Endothelial cell of umbilical vein (primary cell): ENCODE data around the gene PTGES2. TPM values are rescaled to one million over a fixed set of nuclear protein-coding genes. Genes with fewer than 3 reads are reported as not detected.

Source experiments
- BruUV-seq: library from RNA; stranded (reverse); fragments of 400-500 nt; replicated peaks from 2 replicates; lab custom pipeline; 2021; lab: Mats Ljungman, UMichigan
- CTCF ChIA-PET: fragments of 300-600, 350-600 bp; sonication (Branson Sonifier 250); formaldehyde crosslinking; loops from one replicate; lab custom pipeline; 2021; ENCODE audit warnings: antibody characterized with exemption, inconsistent platforms; lab: Charles Lee
- POLR2A ChIA-PET: fragments of 300-600, 350-600 bp; sonication (Branson Sonifier 250); formaldehyde crosslinking; loops from one replicate; lab custom pipeline; 2021; ENCODE audit warnings: antibody characterized with exemption, inconsistent platforms; lab: Charles Lee
- DNase-seq: peaks from one replicate; pipeline ENCODE4 v3.0.0-alpha.2; 2011; ENCODE audit warnings: low read depth, low spot score
- FAIRE-seq: peaks from 2 replicates; lab custom pipeline; 2011; peaks lifted over from hg19 to GRCh38; lab: Jason Lieb, UNC
- H2AFZ ChIP-seq: 2 replicates; pipeline ENCODE4 v1.6.0; 2012; ENCODE audit warnings: low read depth, low read length, control low read depth, inconsistent platforms
- H3K27ac ChIP-seq: 2 replicates; pipeline ENCODE4 v1.5.1; 2011; ENCODE audit warnings: low read depth, mild to moderate bottlenecking, control low read depth, low read length, moderate library complexity; ENCODE audit not compliant: insufficient read depth
- H3K27me3 ChIP-seq, 2 experiments: 2 replicates each; pipeline versions ENCODE4 v1.6.0 to v1.6.1; 2011; ENCODE audit warnings: low read length in 2 of 2, mixed read lengths in 1 of 2; ENCODE audit not compliant: control insufficient read depth in 2 of 2, insufficient read depth in 2 of 2
- H3K36me3 ChIP-seq, 2 experiments: 2 replicates in 1 of 2; 3 replicates in 1 of 2; pipeline ENCODE4 v1.5.1; 2011; ENCODE audit warnings: low read length in 2 of 2, mild to moderate bottlenecking in 1 of 2, moderate library complexity in 1 of 2; ENCODE audit not compliant: control insufficient read depth in 2 of 2, insufficient read depth in 2 of 2; ENCODE audit errors: extremely low read depth in 1 of 2
- H3K4me1 ChIP-seq: 3 replicates; pipeline ENCODE4 v1.5.1; 2011; ENCODE audit warnings: mild to moderate bottlenecking, low read length; ENCODE audit not compliant: control insufficient read depth, insufficient read depth; ENCODE audit errors: extremely low read depth
- H3K4me2 ChIP-seq: 2 replicates; pipeline ENCODE4 v1.6.1; 2011; ENCODE audit warnings: low read length, control low read depth, mixed read lengths; ENCODE audit not compliant: insufficient read depth
- H3K4me3 ChIP-seq, 3 experiments: fragments of 200-600 bp in 1 of 3; sonication (generic), shearing (Covaris generic) in 1 of 3; replicated peaks in 1 of 3; 2 replicates each; pipeline ENCODE4 v1.5.1; 2011 to 2016; ENCODE audit warnings: control low read depth in 3 of 3, low read length in 3 of 3, mild to moderate bottlenecking in 2 of 3, inconsistent platforms in 1 of 3, low read depth in 1 of 3, moderate library complexity in 1 of 3; ENCODE audit not compliant: insufficient read depth in 1 of 3
- H3K79me2 ChIP-seq: 2 replicates; pipeline ENCODE4 v1.6.0; 2012; ENCODE audit warnings: low read length, inconsistent platforms; ENCODE audit not compliant: control insufficient read depth, insufficient read depth
- H3K9ac ChIP-seq: replicated peaks from 2 replicates; pipeline ENCODE3; 2011; ENCODE audit warnings: low read length, control low read depth; ENCODE audit not compliant: insufficient read depth; ENCODE audit errors: extremely low read depth
- H3K9me1 ChIP-seq: replicated peaks from 3 replicates; pipeline ENCODE4 v1.6.0; 2011; ENCODE audit warnings: mild to moderate bottlenecking, low read length; ENCODE audit not compliant: control insufficient read depth, insufficient read depth; ENCODE audit errors: extremely low read depth
- H3K9me3 ChIP-seq: replicated peaks from 2 replicates; pipeline ENCODE4 v1.5.1; 2012; ENCODE audit warnings: low read length, inconsistent platforms; ENCODE audit not compliant: control insufficient read depth, insufficient read depth
- H4K20me1 ChIP-seq: replicated peaks from 2 replicates; pipeline ENCODE3; 2011; ENCODE audit warnings: mild to moderate bottlenecking, low read length; ENCODE audit not compliant: control insufficient read depth, insufficient read depth; ENCODE audit errors: extremely low read depth
- EZH2 ChIP-seq: IDR thresholded peaks from 2 replicates; pipeline ENCODE4 v1.6.1; 2012; ENCODE audit warnings: borderline replicate concordance, low read depth, mild to moderate bottlenecking, moderate library complexity, low read length, inconsistent platforms; ENCODE audit not compliant: severe bottlenecking
- FOS ChIP-seq: IDR thresholded peaks from 2 replicates; pipeline ENCODE4 v1.6.1; 2011; ENCODE audit warnings: mild to moderate bottlenecking, low read length, moderate library complexity, borderline replicate concordance; ENCODE audit not compliant: insufficient read depth
- JUN ChIP-seq: IDR thresholded peaks from 2 replicates; pipeline ENCODE4 v1.6.1; 2011; ENCODE audit warnings: borderline replicate concordance, low read depth; ENCODE audit not compliant: insufficient read length, insufficient read depth
- MYC ChIP-seq: IDR thresholded peaks from one replicate; pipeline ENCODE4 v1.6.1; 2011; ENCODE audit warnings: mild to moderate bottlenecking, low read depth, low read length
- POLR2A ChIP-seq: IDR thresholded peaks from 2 replicates; pipeline ENCODE4 v1.6.1; 2012; ENCODE audit warnings: low read depth, mild to moderate bottlenecking, control low read depth, low read length
- POLR2AphosphoS5 ChIP-seq: IDR thresholded peaks from 2 replicates; pipeline ENCODE4 v1.6.1; 2012; ENCODE audit warnings: low read depth, mild to moderate bottlenecking, control low read depth, low read length, moderate library complexity; ENCODE audit not compliant: insufficient read depth
- dilution Hi-C: fragments of 300-500 bp; cut with MboI; formaldehyde crosslinking; loops from one replicate; pipeline ENCODE4 v1.15.0; 2019; ENCODE audit warnings: low sequenced_read_pairs; ENCODE audit not compliant: extremely low pct_ligation_motif_present
- intact Hi-C: fragments of 100-400 bp; cut with micrococcal nuclease; formaldehyde crosslinking; loops from one replicate; pipeline ENCODE4 v1.10.0; 2022
- polyA plus RNA-seq, 4 experiments: library from polyadenylated mRNA; depleted of rRNA in 3 of 4; stranded (reverse) in 3 of 4; unstranded in 1 of 4; fragments of >200 nt; gene quantifications; 2 replicates each; pipeline versions ENCODE4 v1.2.1 to v1.2.3, GENCODE V29; 2011 to 2012; ENCODE audit warnings: missing spikeins in 1 of 4
- total RNA-seq: library from RNA; stranded (reverse); gene quantifications from 2 replicates; pipeline ENCODE4 v1.2.3, GENCODE V29; 2021
- TF ChIP-seq, protein P1 (sequence below), 2 donors: IDR thresholded peaks; 1 replicate in 1 of 2; 2 replicates in 1 of 2; pipeline ENCODE4 v1.5.1; 2011; ENCODE audit warnings: low read length in 2 of 2, mild to moderate bottlenecking in 2 of 2, moderate library complexity in 2 of 2, control low read depth in 1 of 2, inconsistent platforms in 1 of 2, low read depth in 1 of 2; ENCODE audit not compliant: insufficient read depth in 1 of 2; ENCODE audit errors: extremely low read depth in 1 of 2

PTGES2 gene
- total and polyA plus RNA-seq, 2 donors (not counting 3 experiments of a cell fraction or from before 2014, with no cell fraction given): 64.2 to 69.9 TPM

- Histone ChIP-seq H3K27ac (no peak overlapping the region), H3K9me3 (no peaks in the 10 kb centered on the region), H3K4me1 (peaks cover 28% of the 10 kb centered on the region), H3K4me3 (no peak overlapping the region), H4K20me1 (no peaks in the 10 kb centered on the region), H3K9me1 (no peaks in the 10 kb centered on the region), H3K9ac (no peak overlapping the region), H3K27me3 (no peaks in the 10 kb centered on the region), H2AFZ (no peak overlapping the region), H3K79me2 (peaks cover 57% of the 10 kb centered on the region), H3K4me2 (no peak overlapping the region), H3K36me3 (no peaks in the 10 kb centered on the region)
- FAIRE-seq (no peak), DNase-seq (no peak)
- ChIA-PET CTCF (interaction anchor here (2.5 kb wide), 1 partner anchor 47 kb away, joined by 16 read pairs; no protein-coding TSS in a partner anchor), POLR2A (no interaction called here)
- no TSS peak for BruUV-seq
- intact Hi-C loops: no loop called here
- dilution Hi-C loops: no loop called here
- TF ChIP-seq POLR2A: no peak
- no peak for TF ChIP-seq EZH2
- TF ChIP-seq POLR2AphosphoS5: no peak
- no peak for TF ChIP-seq FOS
- TF ChIP-seq MYC: no peak
- no peak for TF ChIP-seq JUN
- TF ChIP-seq, protein P1, sequence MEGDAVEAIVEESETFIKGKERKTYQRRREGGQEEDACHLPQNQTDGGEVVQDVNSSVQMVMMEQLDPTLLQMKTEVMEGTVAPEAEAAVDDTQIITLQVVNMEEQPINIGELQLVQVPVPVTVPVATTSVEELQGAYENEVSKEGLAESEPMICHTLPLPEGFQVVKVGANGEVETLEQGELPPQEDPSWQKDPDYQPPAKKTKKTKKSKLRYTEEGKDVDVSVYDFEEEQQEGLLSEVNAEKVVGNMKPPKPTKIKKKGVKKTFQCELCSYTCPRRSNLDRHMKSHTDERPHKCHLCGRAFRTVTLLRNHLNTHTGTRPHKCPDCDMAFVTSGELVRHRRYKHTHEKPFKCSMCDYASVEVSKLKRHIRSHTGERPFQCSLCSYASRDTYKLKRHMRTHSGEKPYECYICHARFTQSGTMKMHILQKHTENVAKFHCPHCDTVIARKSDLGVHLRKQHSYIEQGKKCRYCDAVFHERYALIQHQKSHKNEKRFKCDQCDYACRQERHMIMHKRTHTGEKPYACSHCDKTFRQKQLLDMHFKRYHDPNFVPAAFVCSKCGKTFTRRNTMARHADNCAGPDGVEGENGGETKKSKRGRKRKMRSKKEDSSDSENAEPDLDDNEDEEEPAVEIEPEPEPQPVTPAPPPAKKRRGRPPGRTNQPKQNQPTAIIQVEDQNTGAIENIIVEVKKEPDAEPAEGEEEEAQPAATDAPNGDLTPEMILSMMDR (IDR thresholded peaks at IDR 0.05; ENCODE audit: extremely low read depth in 1 of 2, insufficient read depth in 1 of 2, low read depth in 1 of 2, low read length in 2 of 2): no peak
Observed at GRCh38 chr9:128070874-128071273, 56.7 kb downstream of the PTGES2 start.

Other genes starting within 250 kb of the PTGES2 start
- gene ST6GALNAC6, start 228.1 kb downstream of the PTGES2 start, total RNA-seq: 43.0 and 43.5 TPM in 2 replicates
- 78.9 and 93.6 TPM in 2 replicates for gene ST6GALNAC6, start 228.1 kb downstream of the PTGES2 start, polyA plus RNA-seq
- gene ST6GALNAC4, start 210.7 kb downstream of the PTGES2 start, total RNA-seq: 38.1 and 45.9 TPM in 2 replicates
- gene ST6GALNAC4, start 210.7 kb downstream of the PTGES2 start, polyA plus RNA-seq: 85.3 and 108 TPM in 2 replicates
- 2.9 and 3.8 TPM in 2 replicates for gene PIP5KL1, start 197.0 kb downstream of the PTGES2 start, total RNA-seq
- 1.5 and 2.3 TPM in 2 replicates for gene PIP5KL1, start 197.0 kb downstream of the PTGES2 start, polyA plus RNA-seq
- 41.9 and 47.9 TPM in 2 replicates for gene DPM2, start 189.9 kb downstream of the PTGES2 start, total RNA-seq
- gene DPM2, start 189.9 kb downstream of the PTGES2 start, polyA plus RNA-seq: 63.9 and 85.0 TPM in 2 replicates
- 16.4 and 19.0 TPM in 2 replicates for gene EEIG1, start 146.7 kb downstream of the PTGES2 start, total RNA-seq
- gene EEIG1, start 146.7 kb downstream of the PTGES2 start, polyA plus RNA-seq: 8.4 and 13.5 TPM in 2 replicates
- gene NAIF1, start 60.4 kb downstream of the PTGES2 start, total RNA-seq: 8.2 and 9.7 TPM in 2 replicates
- 9.7 and 10.1 TPM in 2 replicates for gene NAIF1, start 60.4 kb downstream of the PTGES2 start, polyA plus RNA-seq
- gene SLC25A25, start 59.5 kb downstream of the PTGES2 start, total RNA-seq: 20.1 and 20.2 TPM in 2 replicates
- gene SLC25A25, start 59.5 kb downstream of the PTGES2 start, polyA plus RNA-seq: 14.2 and 18.1 TPM in 2 replicates
- not detected in 2 replicates for gene LCN2, start 21.7 kb upstream of the PTGES2 start, total RNA-seq
- gene LCN2, start 21.7 kb upstream of the PTGES2 start, polyA plus RNA-seq: not detected in 2 replicates
- 51.0 and 53.2 TPM in 2 replicates for gene BBLN, start 32.5 kb upstream of the PTGES2 start, total RNA-seq
- gene BBLN, start 32.5 kb upstream of the PTGES2 start, polyA plus RNA-seq: 124 and 206 TPM in 2 replicates
- gene CIZ1, start 63.8 kb upstream of the PTGES2 start, total RNA-seq: 143 and 150 TPM in 2 replicates
- gene CIZ1, start 63.8 kb upstream of the PTGES2 start, polyA plus RNA-seq: 88.3 and 97.2 TPM in 2 replicates
- gene DNM1, start 75.7 kb upstream of the PTGES2 start, total RNA-seq: 2.9 and 7.9 TPM in 2 replicates
- 0.59 TPM in 2 replicates for gene DNM1, start 75.7 kb upstream of the PTGES2 start, polyA plus RNA-seq
- gene GOLGA2, start 148.3 kb upstream of the PTGES2 start, total RNA-seq: 107 and 114 TPM in 2 replicates
- gene GOLGA2, start 148.3 kb upstream of the PTGES2 start, polyA plus RNA-seq: 42.3 and 52.3 TPM in 2 replicates
- 21.2 and 25.2 TPM in 2 replicates for gene SWI5, start 148.5 kb upstream of the PTGES2 start, total RNA-seq
- 58.0 and 62.0 TPM in 2 replicates for gene SWI5, start 148.5 kb upstream of the PTGES2 start, polyA plus RNA-seq
- 35.4 and 39.3 TPM in 2 replicates for gene TRUB2, start 194.7 kb upstream of the PTGES2 start, total RNA-seq
- 17.6 and 21.1 TPM in 2 replicates for gene TRUB2, start 194.7 kb upstream of the PTGES2 start, polyA plus RNA-seq
- 44.4 and 46.6 TPM in 2 replicates for gene COQ4, start 195.1 kb upstream of the PTGES2 start, total RNA-seq
- gene COQ4, start 195.1 kb upstream of the PTGES2 start, polyA plus RNA-seq: 78.1 and 83.2 TPM in 2 replicates
- 35.0 and 36.9 TPM in 2 replicates for gene SLC27A4, start 212.8 kb upstream of the PTGES2 start, total RNA-seq
- 29.9 and 31.8 TPM in 2 replicates for gene SLC27A4, start 212.8 kb upstream of the PTGES2 start, polyA plus RNA-seq
- 100 and 101 TPM in 2 replicates for gene URM1, start 243.6 kb upstream of the PTGES2 start, total RNA-seq
- 86.5 and 98.7 TPM in 2 replicates for gene URM1, start 243.6 kb upstream of the PTGES2 start, polyA plus RNA-seq